ENCODE data around the gene NUDT4. TPM values are rescaled to one million over a fixed set of nuclear protein-coding genes. Genes with fewer than 3 reads are reported as not detected.

The NUDT4 gene
- total and polyA plus RNA-seq, 2 of the 4 experiments (the other 2 are of a cell fraction): 23.6 to 25.6 TPM

GRCh38 chr12:93447555-93448290, 70.0 kb downstream of the NUDT4 start:
- ATAC-seq (ENCODE audit: low read depth): no peak
- POLR2A ChIA-PET (ENCODE audit: unreplicated experiment): no interaction called here
- no peak overlapping the region for H3K9ac ChIP-seq (ENCODE audit: low read depth, low read length)
- H4K20me1 ChIP-seq (ENCODE audit: insufficient read depth, low read length): no peaks in the 10 kb centered on the region
- no peak overlapping the region for H3K18ac ChIP-seq (ENCODE audit: low read depth, low read length)
- BruUV-seq (replicated peaks): no TSS peak
- no peaks in the 10 kb centered on the region for H3K27me3 ChIP-seq (ENCODE audit: control insufficient read depth, insufficient read depth, low read length)
- no CpG with 5 or more reads among the region's 4 CpGs for WGBS, 2 experiments (ENCODE audit: extremely low coverage in 2 of 2, insufficient read length in 1 of 2)
- H3K56ac ChIP-seq (ENCODE audit: extremely low read depth, insufficient read depth, low read length): no peak overlapping the region
- H2AFZ ChIP-seq (replicated peaks; ENCODE audit: low read length, poor library complexity): no peak overlapping the region
- H2AK5ac ChIP-seq (ENCODE audit: low read depth, low read length): no peak overlapping the region
- CTCF ChIA-PET: no interaction called here
- H4K5ac ChIP-seq (ENCODE audit: low read depth, low read length): no peak overlapping the region
- H3K4me3 ChIP-seq (ENCODE audit: insufficient read depth, low read depth, low read length): no peak overlapping the region
- peaks cover 2 to 5% of the 10 kb centered on the region in 2 experiments for H3K79me1 ChIP-seq (ENCODE audit: low read depth in 1 of 2, low read length in 2 of 2)
- no peak overlapping the region for H3K27ac ChIP-seq (ENCODE audit: insufficient read depth, low read length)
- DNase-seq: no peak
- dilution Hi-C loops (cut with HindIII; ENCODE audit: low sequenced_read_pairs, unreplicated experiment): no loop called here
- intact Hi-C loops (cut with micrococcal nuclease): no loop called here
- no peak overlapping the region for H3K14ac ChIP-seq (replicated peaks; ENCODE audit: low read depth, low read length)
- in situ Hi-C loops (cut with MboI; ENCODE audit: low sequenced_read_pairs): no loop called here
- H3K36me3 ChIP-seq (ENCODE audit: control insufficient read depth, insufficient read depth, low read length): no peaks in the 10 kb centered on the region
- H2BK20ac ChIP-seq (ENCODE audit: low read depth, low read length): no peak overlapping the region
- no peaks in the 10 kb centered on the region for H3K9me3 ChIP-seq (ENCODE audit: control insufficient read depth, insufficient read depth, low read length)
- TF ChIP-seq USF2 (IDR thresholded peaks at IDR 0.05; ENCODE audit: low read depth, low read length): no peak
- no peak for TF ChIP-seq FOS (IDR thresholded peaks at IDR 0.05; ENCODE audit: low read depth, low read length)
- TF ChIP-seq SMC3 (IDR thresholded peaks at IDR 0.05; ENCODE audit: low read depth, low read length): no peak
- TF ChIP-seq MXI1 (IDR thresholded peaks at IDR 0.05; ENCODE audit: borderline replicate concordance, low read depth, low read length): no peak
- TF ChIP-seq CHD1 (IDR thresholded peaks at IDR 0.05; ENCODE audit: low read depth, low read length): no peak
- TF ChIP-seq NFE2L2 (IDR thresholded peaks at IDR 0.05; ENCODE audit: low read depth, low read length): no peak
- TF ChIP-seq RFX5 (IDR thresholded peaks at IDR 0.05; ENCODE audit: low read depth, low read length): no peak
- no peak for TF ChIP-seq CEBPB (IDR thresholded peaks at IDR 0.05; ENCODE audit: low read depth, low read length)
- no peak for TF ChIP-seq MAFK (IDR thresholded peaks at IDR 0.05; ENCODE audit: low read depth, low read length)
- no peak for TF ChIP-seq ELK1 (IDR thresholded peaks at IDR 0.05; ENCODE audit: borderline replicate concordance, low read depth, low read length)
- no peak for TF ChIP-seq RAD21 (IDR thresholded peaks at IDR 0.05; ENCODE audit: low read length)
- TF ChIP-seq POLR2A (IDR thresholded peaks at IDR 0.05; ENCODE audit: low read depth, low read length): no peak
- no peak overlapping the region for H3K4me2 ChIP-seq (ENCODE audit: low read depth, low read length)
- no peaks in the 10 kb centered on the region; the same call in 1 of the 2 replicates for H3K4me1 ChIP-seq (ENCODE audit: control insufficient read depth, insufficient read depth, low read length)
- H4K91ac ChIP-seq (ENCODE audit: insufficient read depth, low read depth, low read length): no peak overlapping the region
- H2AK9ac ChIP-seq (replicated peaks; ENCODE audit: low read depth, low read length, poor library complexity): no peak overlapping the region
- no peak overlapping the region for H3K4ac ChIP-seq (ENCODE audit: low read depth, low read length)
- no peak overlapping the region for H2BK15ac ChIP-seq (ENCODE audit: low read depth, low read length)
- peaks cover 5% of the 10 kb centered on the region; the same call in 1 of the 2 replicates for H3K9me1 ChIP-seq (ENCODE audit: insufficient read depth, low read length)
- no peak overlapping the region for H2BK120ac ChIP-seq (ENCODE audit: low read depth, low read length)
- no peak overlapping the region for H4K8ac ChIP-seq (ENCODE audit: low read depth in 2 of 2, low read length in 2 of 2)
- no peak overlapping the region for H3K23ac ChIP-seq (ENCODE audit: low read depth, low read length)
- H2BK5ac ChIP-seq (ENCODE audit: low read depth, low read length, poor library complexity, severe bottlenecking): no peak overlapping the region

Measured in IMR-90 (cell line).